ENCODE results near the gene INMT.
"Not testable (repeated sequence)": the region's sequence is repeated elsewhere in the genome, so short reads cannot be mapped to it uniquely, and the experiment has no call there.

INMT gene

GRCh38 chr7:30751696-30752273 is at the start of gene INMT:
Gene INMT (plus strand): TSS chr7:30752135. CDS start chr7:30752151, 16 bp downstream.
- DNase-seq (ENCODE audit: low read depth) = no peak

GRCh38 chr7:30702200-30702599 is 49.7 kb upstream of the INMT start:
- no peak for DNase-seq (ENCODE audit: low read depth)

DNA sequence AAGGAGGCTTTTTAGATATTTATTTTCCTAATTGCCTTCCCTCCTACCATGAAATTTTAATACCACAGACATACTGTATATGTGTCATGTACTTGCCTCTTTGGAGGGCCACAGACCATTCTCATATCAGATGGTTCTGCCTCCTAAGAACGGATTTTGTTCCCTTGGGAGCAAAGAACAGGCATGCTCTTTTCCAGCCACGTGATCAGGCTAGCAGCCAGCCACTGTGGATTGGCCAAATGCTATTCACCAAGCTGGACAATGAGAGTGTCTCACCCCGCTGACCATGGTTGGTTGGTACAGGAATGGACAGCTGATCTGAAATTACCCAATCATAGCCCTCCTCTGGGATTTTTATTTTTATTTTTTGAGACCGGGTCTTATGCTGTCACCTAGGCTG is 48.2 kb upstream of the INMT start:
- DNase-seq (ENCODE audit: low read depth) = no peak

- no peak for DNase-seq (ENCODE audit: low read depth)
These were observed 46.9 kb upstream of the INMT start for GRCh38 chr7:30705008-30705407.

DNA sequence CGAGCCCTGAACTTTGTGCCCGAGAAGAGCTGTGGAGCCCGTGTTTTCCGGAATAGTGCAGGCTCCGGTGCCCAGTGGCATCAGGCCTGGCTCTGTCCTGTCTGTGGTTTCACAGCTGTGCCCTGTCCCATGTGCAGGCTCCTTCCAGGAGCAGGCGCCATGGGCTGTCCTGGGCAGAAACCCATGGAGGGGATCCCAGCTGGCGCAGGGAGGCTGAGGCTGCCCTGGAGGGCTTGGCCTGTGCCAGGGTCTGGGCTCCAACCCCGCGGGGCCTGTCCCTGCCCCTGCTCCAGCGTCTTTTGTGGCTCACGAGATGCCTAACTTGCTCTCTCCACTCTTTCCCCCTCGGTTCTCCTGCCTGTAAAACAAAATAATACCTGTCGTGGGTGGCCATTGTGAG is 46.3 kb upstream of the INMT start:
- no peak for DNase-seq (ENCODE audit: low read depth)

DNA sequence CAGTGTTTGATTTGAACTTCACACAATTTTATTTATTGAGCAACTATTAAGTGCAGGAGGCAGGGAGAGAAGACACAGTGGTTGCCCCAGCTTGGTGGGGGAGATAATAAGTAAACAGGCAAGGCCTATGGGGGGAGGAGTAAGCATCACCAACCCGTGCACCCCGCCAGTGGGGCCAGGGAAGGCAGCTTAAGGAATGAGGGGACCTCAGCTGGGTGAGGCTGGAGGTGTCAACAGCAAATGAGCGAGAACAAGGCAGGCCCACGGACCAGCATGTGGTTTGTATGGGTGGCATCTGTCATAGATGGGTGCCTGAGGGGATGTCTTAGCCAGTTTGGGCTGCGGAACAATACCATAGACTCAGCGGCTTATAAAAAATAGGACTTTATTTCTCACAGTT is 45.6 kb upstream of the INMT start:
- no peak for DNase-seq (ENCODE audit: low read depth)

GRCh38 chr7:30706908-30707307 is 45.0 kb upstream of the INMT start:
- no peak for DNase-seq (ENCODE audit: low read depth)

DNA sequence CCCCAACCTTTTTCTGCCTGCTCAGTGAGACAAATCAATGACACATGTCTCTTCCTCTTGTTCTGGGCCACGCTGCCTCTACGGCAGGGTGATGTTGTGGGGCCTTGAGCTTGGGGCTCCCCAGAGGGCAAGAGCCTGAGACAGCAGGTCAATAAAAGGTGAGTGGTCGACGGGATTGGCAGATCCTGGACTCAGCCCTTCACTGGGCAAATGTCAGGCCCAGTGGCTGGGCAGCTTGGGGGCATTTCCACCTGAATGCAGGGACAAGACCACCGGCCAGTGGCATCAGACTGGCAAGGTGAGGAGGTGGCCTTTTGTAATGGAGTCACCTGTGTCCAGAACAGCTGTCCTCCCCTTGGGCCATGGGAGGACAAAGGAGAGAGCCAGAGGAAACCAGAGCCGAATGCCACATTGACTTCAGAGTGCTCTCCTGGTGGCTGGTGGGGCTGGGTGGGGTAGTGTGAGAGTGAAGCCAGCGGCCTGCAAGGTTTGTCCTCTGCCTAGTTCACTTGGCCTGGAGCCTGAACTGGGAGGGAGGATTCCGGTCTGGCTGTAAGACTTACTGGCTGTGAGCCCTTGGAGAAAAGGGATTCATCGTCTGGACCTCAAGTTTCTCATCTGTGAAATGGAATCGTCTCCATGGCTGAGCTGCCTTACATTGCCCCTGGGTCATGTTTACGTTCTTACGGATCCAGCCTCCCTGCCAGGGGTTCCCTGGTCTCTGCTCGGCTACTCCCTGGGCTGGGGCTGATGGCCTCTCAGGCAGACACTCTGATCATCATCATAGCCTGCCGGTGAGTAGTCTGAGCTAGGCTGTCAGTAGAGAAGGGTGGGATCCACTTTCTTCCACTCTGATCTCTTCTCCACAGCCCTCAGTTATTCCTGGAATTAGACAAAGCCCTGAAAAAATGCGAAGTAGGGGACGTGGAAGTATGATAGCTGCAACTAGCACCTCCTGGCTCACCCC is 44.3 kb upstream of the INMT start:
- no peak for DNase-seq (ENCODE audit: low read depth)

DNA sequence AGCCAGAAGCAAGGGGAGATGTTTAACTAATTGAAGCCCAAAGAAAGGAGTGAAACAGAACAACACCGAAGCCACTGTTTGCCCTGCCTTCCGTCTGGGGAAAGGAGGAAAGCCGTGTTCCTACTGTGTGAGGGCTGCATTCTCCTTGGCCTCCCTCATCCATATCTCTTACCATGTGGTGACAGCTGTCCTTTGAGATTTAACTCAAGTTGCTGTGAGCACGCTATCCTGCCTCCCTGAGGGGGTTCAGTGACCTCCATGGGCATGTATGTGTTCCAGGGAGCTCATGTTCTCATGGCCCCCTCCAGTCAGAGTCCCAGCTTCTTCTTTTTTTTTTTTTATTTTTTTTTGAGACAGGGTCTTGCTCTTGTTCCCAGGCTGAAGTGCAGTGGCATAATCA is 43.5 kb upstream of the INMT start:
- no peak for DNase-seq (ENCODE audit: low read depth)

GRCh38 chr7:30708983-30709382 is 43.0 kb upstream of the INMT start:
- DNase-seq (ENCODE audit: low read depth) = no peak

DNA sequence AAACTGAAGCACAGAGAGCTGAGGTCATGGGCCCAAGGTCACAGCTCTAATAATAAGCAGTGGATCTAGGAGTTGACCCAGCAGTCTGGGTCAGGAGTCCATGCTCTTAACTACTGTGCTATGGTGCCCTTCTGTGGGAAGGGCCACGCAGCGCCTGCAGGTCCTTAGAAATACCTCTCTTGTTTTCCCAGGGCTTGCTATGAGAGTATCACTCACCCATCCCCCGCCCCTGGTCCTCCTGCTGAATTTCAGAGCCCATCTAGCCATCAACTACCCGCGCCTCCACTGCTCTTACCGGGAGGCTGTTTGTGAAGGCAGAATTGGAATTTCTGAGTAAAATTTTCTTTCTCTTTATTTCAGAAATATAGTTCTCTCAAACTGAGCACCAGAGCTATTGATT is 42.4 kb upstream of the INMT start:
- no peak for DNase-seq (ENCODE audit: low read depth)

- DNase-seq (ENCODE audit: low read depth) = no peak
These were observed 41.3 kb upstream of the INMT start for GRCh38 chr7:30710669-30711068.

GRCh38 chr7:30713392-30713791 is 38.5 kb upstream of the INMT start:
- no peak for DNase-seq (ENCODE audit: low read depth)

- DNase-seq (ENCODE audit: low read depth) = no peak
These were observed 37.8 kb upstream of the INMT start for GRCh38 chr7:30714129-30714528.

- DNase-seq (ENCODE audit: low read depth) = no peak
These were observed 34.8 kb upstream of the INMT start for GRCh38 chr7:30717181-30717580.

- DNase-seq (ENCODE audit: low read depth) = not testable (repeated sequence)
These were observed 32.5 kb upstream of the INMT start for GRCh38 chr7:30719434-30719833.

DNA sequence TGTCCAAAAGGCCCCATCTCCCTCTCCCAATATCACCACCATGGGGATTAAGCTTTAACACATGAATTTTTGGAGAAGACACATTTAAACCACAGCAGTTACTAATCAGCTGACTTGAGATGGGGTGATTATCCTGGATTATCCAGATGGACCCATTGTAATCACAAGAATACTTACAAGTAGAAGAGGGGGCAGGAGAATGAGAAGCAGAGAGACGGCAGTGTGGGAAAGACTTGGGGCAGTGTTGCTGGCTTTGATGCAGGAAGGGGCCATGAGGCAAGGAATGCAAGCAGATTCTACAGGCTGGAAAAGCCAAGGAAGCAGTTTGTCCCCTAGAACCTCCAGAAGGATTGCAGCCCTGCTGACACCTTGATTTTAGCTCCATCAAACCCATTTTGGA is 30.7 kb upstream of the INMT start:
- no peak for DNase-seq (ENCODE audit: low read depth)

GRCh38 chr7:30722187-30722586 is 29.7 kb upstream of the INMT start:
- no peak for DNase-seq (ENCODE audit: low read depth)

- no peak for DNase-seq (ENCODE audit: low read depth)
These were observed 29.3 kb upstream of the INMT start for GRCh38 chr7:30722671-30723070.

DNA sequence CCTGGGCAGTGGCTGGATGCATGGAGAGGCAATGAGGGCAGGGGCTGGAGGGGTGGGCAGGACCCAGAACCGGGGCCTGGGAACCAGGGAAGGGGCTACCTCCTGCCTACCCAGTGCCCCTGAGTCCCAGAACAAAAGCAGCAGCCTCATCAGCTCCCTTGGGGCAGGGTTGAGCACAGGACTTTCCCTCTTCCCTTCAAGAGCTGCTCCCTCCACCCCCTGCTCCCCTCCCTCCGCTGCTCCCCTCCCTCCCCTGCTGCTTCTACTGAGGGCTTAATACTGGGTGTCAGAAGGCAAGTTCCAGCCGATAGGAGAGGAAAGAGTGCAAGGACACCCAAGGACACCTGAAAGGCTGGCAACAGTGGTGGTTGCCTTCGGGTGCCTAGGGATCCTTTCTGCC is 28.2 kb upstream of the INMT start:
- DNase-seq (ENCODE audit: low read depth) = no peak

- no peak for DNase-seq (ENCODE audit: low read depth)
These were observed 25.5 kb upstream of the INMT start for GRCh38 chr7:30726296-30727006.

GRCh38 chr7:30727061-30727945 is 24.6 kb upstream of the INMT start:
- DNase-seq (ENCODE audit: low read depth) = peak; percentile 20
